HG03196 (cell line): ENCODE measurements around the gene BICDL2.

Experiments used
- ATAC-seq: cut with Tn5 transposase; IDR thresholded peaks from one replicate; pipeline ENCODE4 v1.9.1; 2021; ENCODE audit not compliant: unreplicated experiment

BICDL2 gene

GRCh38 chr16:3013491-3013951 lies 23.2 kb downstream of the BICDL2 start:
- ATAC-seq, result no peak

DNA sequence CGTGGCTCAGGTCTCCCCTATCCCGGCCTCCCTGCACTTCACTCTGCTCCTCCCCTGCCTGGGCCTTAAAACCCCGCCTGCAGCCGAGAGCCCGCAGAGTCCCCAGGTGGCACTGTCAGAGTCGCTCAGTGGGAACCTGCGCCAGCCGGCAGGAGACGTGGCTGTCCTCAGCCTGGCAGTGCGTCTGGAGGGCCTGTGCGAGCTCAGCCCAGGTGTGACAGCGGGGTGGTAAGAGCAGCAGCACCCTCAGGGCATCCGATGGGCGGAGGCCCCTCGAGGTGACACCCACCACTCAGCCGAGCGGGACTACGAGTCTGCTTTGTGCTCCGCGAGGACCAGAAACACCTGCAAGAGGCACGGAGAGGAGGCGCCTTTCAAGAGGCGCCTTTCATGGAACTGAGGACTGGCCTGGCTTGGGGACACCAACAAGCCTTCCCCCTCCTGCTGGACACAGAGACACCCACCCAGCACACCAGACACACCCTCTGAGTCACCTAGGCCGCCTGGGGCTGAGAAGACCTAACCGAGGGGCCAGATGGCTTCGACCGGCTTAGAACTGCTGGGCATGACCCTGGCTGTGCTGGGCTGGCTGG lies 23.8 kb downstream of the BICDL2 start, which contains the start of gene CLDN9:
Gene CLDN9 (plus strand): TSS at position 96 of the 593 bp plus-strand sequence. CDS start 440 bp downstream, at position 536.
- no peak for ATAC-seq

- no peak for ATAC-seq
These were observed 24.5 kb downstream of the BICDL2 start for GRCh38 chr16:3012246-3012645.

DNA sequence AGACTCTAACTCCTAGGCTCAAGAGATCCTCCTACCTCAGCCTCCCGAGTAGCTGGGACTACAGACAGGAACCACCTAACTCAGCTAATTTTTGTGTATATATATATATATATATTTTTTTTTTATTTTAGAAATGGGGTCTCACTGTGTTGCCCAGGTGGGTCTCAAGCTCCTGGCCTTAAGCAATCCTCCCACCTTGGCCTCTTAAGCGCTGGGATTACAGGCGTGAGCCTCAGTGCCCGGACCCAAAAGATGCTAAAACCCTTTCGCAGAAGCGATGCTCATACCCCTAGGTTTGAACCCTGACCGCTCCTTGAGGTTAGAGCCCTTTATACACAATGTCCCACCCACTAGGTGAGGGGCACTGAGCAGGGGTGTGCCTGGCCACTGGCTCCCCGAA lies 26.2 kb downstream of the BICDL2 start:
- no peak for ATAC-seq

DNA sequence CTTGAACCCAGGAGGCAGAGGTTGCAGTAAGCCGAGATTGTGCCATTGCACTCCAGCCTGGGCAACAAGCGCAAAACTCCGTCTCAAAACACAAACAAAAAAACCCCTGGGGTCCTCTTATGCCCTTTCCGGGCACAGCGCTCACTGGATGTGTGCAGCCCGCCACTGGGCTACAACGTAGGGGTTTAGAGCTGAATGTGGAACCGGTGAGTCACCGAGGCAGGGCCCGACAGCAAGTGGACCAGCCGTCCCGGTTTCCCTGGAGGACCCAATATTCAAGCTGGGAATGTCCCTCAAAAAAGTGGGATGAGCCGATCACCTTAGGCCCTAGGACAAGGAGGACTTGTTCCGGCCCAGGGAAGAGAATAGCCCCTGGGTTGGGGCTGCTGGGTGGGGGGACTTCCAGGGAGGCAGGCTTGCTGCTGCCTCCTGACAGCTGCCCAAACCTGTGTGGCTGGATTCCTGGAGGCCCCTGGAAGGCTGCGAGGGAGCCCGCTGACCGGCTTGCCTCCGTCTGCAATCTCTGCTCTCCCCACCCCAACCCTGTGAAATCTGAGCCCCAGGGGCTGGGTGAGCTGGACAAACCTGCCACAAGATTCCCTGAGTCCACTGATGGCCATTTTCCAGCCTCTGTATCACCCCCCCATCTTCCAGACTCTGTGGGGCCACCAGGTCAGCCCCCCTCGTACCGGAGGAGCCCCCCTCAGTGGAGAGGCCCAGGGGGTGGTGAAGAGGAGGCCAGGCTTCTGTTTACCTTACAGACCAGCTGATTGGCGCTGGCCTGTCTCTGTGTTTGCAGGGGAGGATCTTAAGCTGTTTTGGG lies 27.0 kb downstream of the BICDL2 start:
- no peak for ATAC-seq

- no peak for ATAC-seq
These were observed 28.1 kb downstream of the BICDL2 start for GRCh38 chr16:3008690-3009037.

DNA sequence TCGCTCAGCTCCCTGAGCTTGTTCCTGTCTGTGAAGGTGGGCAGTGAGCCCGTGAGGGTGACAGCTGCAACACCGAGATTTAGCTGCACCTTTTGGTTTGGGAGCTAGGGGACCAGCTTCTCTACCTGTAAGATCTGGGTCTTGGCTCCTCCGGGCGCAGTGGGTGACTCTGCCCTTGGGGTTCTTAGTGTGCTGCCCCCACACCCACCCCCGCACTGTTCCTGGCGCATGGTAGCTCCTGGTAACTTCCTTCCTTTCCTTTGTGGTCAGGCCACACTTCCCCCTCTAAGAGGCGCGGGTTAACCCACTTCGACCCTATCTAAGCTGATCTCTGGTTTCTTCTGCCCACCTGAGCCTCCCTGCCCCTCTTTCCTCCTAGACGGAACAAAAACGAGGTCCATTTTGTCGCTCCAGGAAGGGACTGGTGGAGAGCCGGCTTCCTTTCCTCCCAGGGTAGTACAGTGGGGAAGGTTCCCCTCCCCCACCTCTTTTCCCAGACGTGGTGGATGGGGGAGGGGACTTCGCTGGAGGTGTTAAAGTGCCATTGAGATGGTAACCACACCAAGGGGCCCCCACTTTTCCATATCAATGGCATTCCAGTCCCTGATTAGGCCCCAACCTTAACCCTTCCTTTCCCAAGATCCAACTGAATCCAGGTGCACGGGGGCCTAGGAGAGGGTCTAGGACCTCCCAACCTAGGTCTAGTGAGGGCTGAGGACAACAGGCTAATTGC lies 28.6 kb downstream of the BICDL2 start:
- ATAC-seq, result no peak

DNA sequence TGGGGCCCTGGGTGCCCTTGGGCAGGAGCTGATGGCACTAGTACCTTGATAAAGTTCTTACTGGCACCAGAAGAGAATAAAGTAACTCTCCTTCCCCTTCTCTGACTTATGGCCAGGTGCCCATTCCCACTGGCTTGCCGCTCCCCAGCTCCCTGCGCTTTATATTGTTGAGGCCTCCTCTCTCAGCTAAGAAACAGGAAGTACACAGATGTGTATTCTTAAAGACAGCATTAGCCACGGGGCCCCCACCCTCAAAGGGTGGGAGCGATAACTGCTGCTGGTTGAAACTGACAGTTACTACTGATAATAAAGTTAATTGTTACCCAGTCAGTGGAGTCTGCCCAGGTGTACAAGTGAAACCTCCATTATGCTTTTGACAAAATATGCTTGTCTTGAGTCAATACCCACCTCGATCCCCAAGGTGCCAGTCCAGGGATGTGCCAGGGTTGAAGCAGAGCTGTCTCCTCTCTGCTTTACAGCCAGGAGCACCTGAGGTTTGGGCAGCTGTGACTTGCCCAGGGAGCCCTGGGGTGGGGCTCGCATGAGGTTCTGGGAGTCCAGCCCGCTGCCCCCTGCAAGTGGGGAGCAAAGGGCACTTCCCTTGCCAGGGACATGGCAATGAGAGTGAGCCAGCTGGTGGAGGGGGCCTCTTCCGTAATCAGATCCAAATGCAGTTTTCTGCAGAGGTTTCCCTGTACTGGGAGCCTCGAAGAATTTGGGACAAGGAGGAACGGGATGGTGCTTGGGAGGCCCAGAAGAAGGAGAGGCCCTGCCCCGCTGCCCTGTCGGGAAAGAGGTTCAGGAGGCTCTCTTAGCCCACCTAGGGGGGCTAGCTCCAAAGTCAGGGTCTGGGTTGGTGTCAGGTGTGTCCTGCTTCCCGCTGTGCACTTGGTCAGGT lies 29.4 kb downstream of the BICDL2 start:
- ATAC-seq, result no peak

DNA sequence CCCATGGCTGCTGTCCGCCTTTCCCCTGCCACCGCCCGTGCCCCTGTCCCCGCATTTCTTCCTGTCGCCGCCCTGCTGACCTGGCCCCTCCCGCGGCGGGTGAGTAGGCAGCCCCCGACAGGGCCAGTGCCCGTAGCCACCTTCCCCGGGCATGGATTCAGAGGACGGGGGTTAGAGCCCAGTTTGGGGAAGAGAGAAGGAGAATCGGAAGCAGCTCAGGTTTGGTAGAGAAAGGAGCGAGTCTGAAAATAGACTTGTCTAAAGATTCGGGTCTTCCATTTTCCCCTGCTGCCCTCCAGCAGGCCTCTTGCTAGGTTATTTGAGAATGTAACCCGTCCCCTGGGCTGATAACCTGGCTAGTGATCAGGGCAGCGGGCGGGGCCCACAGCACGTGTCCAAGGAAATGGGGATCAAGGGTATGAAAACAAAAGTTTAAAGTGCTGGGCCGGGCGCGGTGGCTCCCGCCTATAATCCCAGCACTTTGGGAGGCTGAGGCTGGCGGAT lies 31.9 kb downstream of the BICDL2 start:
- ATAC-seq, result no peak

GRCh38 chr16:3004319-3004718 lies 32.4 kb downstream of the BICDL2 start:
- peak; percentile 9 for ATAC-seq

GRCh38 chr16:3003582-3004270 lies 33.0 kb downstream of the BICDL2 start:
- ATAC-seq, result peak; percentile 87

DNA sequence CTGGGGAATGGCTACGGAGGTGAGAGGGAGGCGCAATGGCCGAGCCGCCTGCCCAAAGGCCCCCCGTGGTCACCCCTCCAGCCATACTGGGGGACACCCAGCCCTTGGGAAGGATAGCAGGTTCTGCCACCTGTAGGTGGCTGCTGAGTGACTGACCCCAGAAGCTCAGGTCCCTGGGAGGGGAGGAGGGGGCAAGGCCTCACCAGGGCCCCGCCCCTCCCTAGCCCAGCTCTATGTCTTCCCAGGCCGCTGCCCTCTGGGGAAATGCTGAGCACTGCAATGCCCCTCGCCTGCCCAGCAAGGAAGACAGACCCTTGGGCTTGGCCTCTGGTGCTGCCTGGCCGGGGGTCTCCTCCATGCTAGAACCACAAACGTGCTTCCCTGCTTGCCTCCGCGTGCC lies 35.4 kb downstream of the BICDL2 start:
- no peak for ATAC-seq

DNA sequence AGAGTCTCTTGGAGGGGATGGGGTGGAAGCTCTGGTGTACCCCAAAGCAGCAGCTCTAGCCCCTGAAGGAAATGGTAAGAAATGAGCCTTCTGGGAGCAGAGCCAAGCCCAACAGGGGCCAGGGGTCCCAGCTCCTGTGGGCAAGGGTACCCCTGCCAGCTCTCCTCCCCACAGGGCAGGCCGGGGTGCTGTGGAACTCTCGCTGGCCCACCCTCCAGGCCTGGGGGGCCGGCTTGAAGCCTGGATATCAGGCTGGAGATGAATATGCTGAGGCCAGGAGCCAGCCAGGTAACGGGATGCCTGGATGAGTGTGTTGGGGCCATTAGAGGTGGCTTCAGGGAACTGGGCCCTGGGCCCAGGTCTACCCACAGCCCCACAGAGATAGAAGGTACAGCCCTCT lies 36.2 kb downstream of the BICDL2 start:
- ATAC-seq, result no peak

GRCh38 chr16:2999929-3000328 lies 36.8 kb downstream of the BICDL2 start:
- no peak for ATAC-seq

- ATAC-seq, result no peak
These were observed 40.4 kb downstream of the BICDL2 start for GRCh38 chr16:2996298-2996697.

- ATAC-seq, result no peak
These were observed 44.2 kb downstream of the BICDL2 start for GRCh38 chr16:2992383-2993081.

GRCh38 chr16:2991566-2992261 lies 45.0 kb downstream of the BICDL2 start:
- no peak for ATAC-seq

DNA sequence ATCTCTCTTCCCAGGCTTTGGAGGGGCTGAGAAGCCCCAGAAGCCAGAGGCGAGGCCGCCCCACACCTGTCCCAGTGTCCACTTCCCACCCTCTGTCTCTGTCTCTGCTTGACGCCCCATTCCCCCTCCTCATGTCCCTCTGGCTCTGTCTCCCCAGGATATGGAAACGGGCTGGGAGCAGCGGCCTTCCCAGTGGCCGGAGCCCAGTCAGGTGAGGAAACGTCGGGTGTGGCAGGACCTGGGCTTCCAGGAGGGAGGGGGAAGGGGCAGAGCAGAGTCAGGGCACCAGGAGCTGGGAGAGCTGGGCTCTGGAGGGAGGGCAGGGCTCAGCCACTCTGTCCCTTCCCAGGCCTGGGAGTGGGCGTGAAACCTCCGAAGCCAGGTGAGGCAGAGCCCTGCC lies 45.9 kb downstream of the BICDL2 start:
- ATAC-seq, result no peak

DNA sequence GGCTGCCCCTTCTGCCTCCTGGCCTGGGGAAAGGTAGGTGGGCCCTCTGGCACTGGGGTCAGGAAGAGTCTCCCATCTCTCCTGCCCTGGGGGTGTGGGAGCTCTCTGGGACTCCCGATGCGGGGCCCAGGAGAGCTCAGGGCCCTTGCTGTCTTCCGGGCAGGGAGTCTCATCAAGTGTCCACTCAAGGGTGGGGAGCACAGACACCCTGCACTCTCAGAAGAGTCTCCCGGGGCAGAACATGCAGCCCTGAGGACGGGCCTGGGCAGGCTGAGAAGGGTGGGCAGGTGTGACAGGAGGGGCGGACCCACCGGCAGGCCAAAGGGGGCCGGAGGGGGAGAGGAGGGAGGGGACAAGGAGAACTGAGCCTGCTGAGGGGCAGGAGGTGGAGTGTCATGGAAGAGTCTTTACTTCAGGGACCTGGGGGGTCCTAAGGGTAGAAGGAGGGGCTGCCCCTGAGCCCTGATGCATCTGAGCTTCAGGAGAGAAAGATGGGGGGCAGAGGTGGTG lies 48.1 kb downstream of the BICDL2 start:
- no peak for ATAC-seq
